ENCODE results near the gene PKN1. TPM values are rescaled to one million over a fixed set of nuclear protein-coding genes. Genes with fewer than 3 reads are reported as not detected.
A peak's percentile ranks its signal among the peaks of the same experiment; 100 is the strongest.

PKN1 gene
- total and polyA plus RNA-seq, 2 of the 13 experiments (the other 11 are each of a cell fraction or from before 2014, with no cell fraction given): 45.7 to 54.5 TPM

- TF ChIP-seq ZNF598 (CRISPR knock-in tag; IDR thresholded peaks at IDR 0.05; ENCODE audit: borderline replicate concordance) (0 out of 2 replicates have a peak, but pooled peaks have one; percentile 19), MAFG (CRISPR knock-in tag; IDR thresholded peaks at IDR 0.05) (no peak), ZNF614 (CRISPR knock-in tag; IDR thresholded peaks at IDR 0.05; ENCODE audit: borderline replicate concordance) (0 out of 2 replicates have a peak, but pooled peaks have one; percentile 18), ETV5 (CRISPR knock-in tag; IDR thresholded peaks at IDR 0.05; ENCODE audit: borderline replicate concordance) (0 out of 2 replicates have a peak, but pooled peaks have one; percentile 10), ZNF275 (CRISPR knock-in tag; IDR thresholded peaks at IDR 0.05; ENCODE audit: borderline replicate concordance) (0 out of 2 replicates have a peak, but pooled peaks have one; percentile 35), ARNT2 (CRISPR knock-in tag; IDR thresholded peaks at IDR 0.05; ENCODE audit: low read depth) (0 out of 2 replicates have a peak, but pooled peaks have one; percentile 34), ZFY (CRISPR knock-in tag; IDR thresholded peaks at IDR 0.05) (peak; percentile 48; the same call in 1 of the 2 replicates), ARID2 (CRISPR knock-in tag; IDR thresholded peaks at IDR 0.05; ENCODE audit: borderline replicate concordance) (no peak), ZKSCAN5 (CRISPR knock-in tag; IDR thresholded peaks at IDR 0.05) (0 out of 2 replicates have a peak, but pooled peaks have one; percentile 73), KLF9 (CRISPR knock-in tag; IDR thresholded peaks at IDR 0.05; ENCODE audit: low read depth) (no peak)
Observed at GRCh38 chr19:14505488-14506239, 72.6 kb downstream of the PKN1 start (continued).

All from HepG2 (cell line).